ENCODE measurements around the gene LRFN3.

- no peak for TF ChIP-seq CTCF (IDR thresholded peaks at IDR 0.05; ENCODE audit: low read depth, low read length, poor library complexity, severe bottlenecking)
- TF ChIP-seq EZH2phosphoT487 (IDR thresholded peaks at IDR 0.05; ENCODE audit: borderline replicate concordance, low read length) = no peak
These were observed 22.6 kb upstream of the LRFN3 start for GRCh38 chr19:35913589-35913988.

Measured in DOHH2 (cell line).